OCI-LY7 (cell line): ENCODE measurements around the gene UBE4A. TPM values are rescaled to one million over a fixed set of nuclear protein-coding genes. Genes with fewer than 3 reads are reported as not detected.

ENCODE experiments used
- BruUV-seq: library from RNA; stranded (reverse); fragments of 400-500 nt; replicated peaks from 2 replicates; lab custom pipeline; 2021; lab: Mats Ljungman, UMichigan
- CTCF ChIA-PET: fragments of 300-600 bp; sonication (Branson Sonifier 250); formaldehyde crosslinking; loops from one replicate; lab custom pipeline; 2022; ENCODE audit warnings: antibody characterized with exemption; ENCODE audit not compliant: unreplicated experiment; lab: Charles Lee
- POLR2A ChIA-PET: fragments of 300-600 bp; sonication (Branson Sonifier 250); formaldehyde crosslinking; loops from one replicate; lab custom pipeline; 2022; ENCODE audit warnings: antibody characterized with exemption; lab: Charles Lee
- DNase-seq: peaks from one replicate; pipeline ENCODE4 v3.0.0-alpha.2; 2015; ENCODE audit warnings: low spot score
- H2AFZ ChIP-seq: fragments of 200-600 bp; sonication (generic), shearing (Covaris generic); 2 replicates; pipeline ENCODE4 v1.6.1; 2014; ENCODE audit warnings: mild to moderate bottlenecking, antibody characterized with exemption, low read length, moderate library complexity
- H3K27ac ChIP-seq: fragments of 200-600 bp; sonication (generic); 2 replicates; pipeline ENCODE4 v1.5.1; 2014; ENCODE audit warnings: mixed run types, low read depth, mild to moderate bottlenecking, moderate library complexity, low read length, inconsistent platforms; ENCODE audit not compliant: poor library complexity, severe bottlenecking
- H3K36me3 ChIP-seq: fragments of 200-600 bp; sonication (generic); 2 replicates; pipeline ENCODE4 v1.6.1; 2014; ENCODE audit warnings: mild to moderate bottlenecking, antibody characterized with exemption, low read length, moderate library complexity, mixed read lengths; ENCODE audit not compliant: insufficient read depth
- H3K4me1 ChIP-seq: fragments of 200-600 bp; sonication (generic); 2 replicates; pipeline ENCODE4 v1.5.1; 2014; ENCODE audit warnings: mild to moderate bottlenecking, low read length; ENCODE audit not compliant: insufficient read depth, poor library complexity, severe bottlenecking
- H3K4me2 ChIP-seq: fragments of 200-600 bp; sonication (generic); 2 replicates; pipeline ENCODE4 v1.6.1; 2014; ENCODE audit warnings: mild to moderate bottlenecking, low read length
- H3K4me3 ChIP-seq: fragments of 200-600 bp; sonication (generic); 2 replicates; pipeline ENCODE4 v1.5.1; 2014; ENCODE audit warnings: mild to moderate bottlenecking, low read depth, low read length; ENCODE audit not compliant: poor library complexity, severe bottlenecking
- H3K79me2 ChIP-seq: fragments of 200-600 bp; sonication (generic); 2 replicates; pipeline ENCODE4 v1.6.1; 2016; ENCODE audit warnings: low read depth, mild to moderate bottlenecking, low read length, moderate library complexity, mixed read lengths; ENCODE audit not compliant: insufficient read depth
- H3K9me2 ChIP-seq: fragments of 200-600 bp; sonication (generic); 2 replicates; pipeline ENCODE4 v1.6.1; 2016; ENCODE audit warnings: mild to moderate bottlenecking, low read length, mixed read lengths; ENCODE audit not compliant: insufficient read depth
- H3K9me3 ChIP-seq: fragments of 200-600 bp; sonication (generic); 2 replicates; pipeline ENCODE4 v1.6.1; 2014; ENCODE audit warnings: mild to moderate bottlenecking, mixed run types, low read length, mixed read lengths
- H4K20me1 ChIP-seq: fragments of 200-600 bp; sonication (generic); 2 replicates; pipeline ENCODE4 v1.6.1; 2014; ENCODE audit warnings: mild to moderate bottlenecking, antibody characterized with exemption, low read length, moderate library complexity, mixed read lengths; ENCODE audit not compliant: insufficient read depth
- EZH2phosphoT487 ChIP-seq: fragments of 200-600 bp; sonication (generic); IDR thresholded peaks from 2 replicates; pipeline ENCODE4 v1.6.1; 2018; ENCODE audit warnings: low read depth, borderline replicate concordance, mild to moderate bottlenecking, mixed run types, antibody characterized with exemption, low read length, moderate library complexity, mixed read lengths
- intact Hi-C: fragments of 100-400 bp; cut with micrococcal nuclease; formaldehyde crosslinking; loops from one replicate; pipeline ENCODE4 v1.10.0; 2022; ENCODE audit not compliant: unreplicated experiment
- total RNA-seq, 2 experiments: library from RNA; depleted of rRNA in 1 of 2; stranded (reverse); fragments of >200 nt in 1 of 2; shearing (Covaris generic) in 1 of 2; gene quantifications; 2 replicates each; pipeline ENCODE4 v1.2.3, GENCODE V29; 2014 to 2022
- TF ChIP-seq, protein P1 (sequence below): fragments of 200-600 bp; sonication (generic); conservative IDR thresholded peaks from 2 replicates; pipeline ENCODE4 v1.5.1; 2014; ENCODE audit warnings: mild to moderate bottlenecking, antibody characterized with exemption, low read length, moderate library complexity, mixed read lengths

The UBE4A gene
- total RNA-seq, 2 experiments from 2014 or later, result 28.0 to 38.4 TPM

DNA sequence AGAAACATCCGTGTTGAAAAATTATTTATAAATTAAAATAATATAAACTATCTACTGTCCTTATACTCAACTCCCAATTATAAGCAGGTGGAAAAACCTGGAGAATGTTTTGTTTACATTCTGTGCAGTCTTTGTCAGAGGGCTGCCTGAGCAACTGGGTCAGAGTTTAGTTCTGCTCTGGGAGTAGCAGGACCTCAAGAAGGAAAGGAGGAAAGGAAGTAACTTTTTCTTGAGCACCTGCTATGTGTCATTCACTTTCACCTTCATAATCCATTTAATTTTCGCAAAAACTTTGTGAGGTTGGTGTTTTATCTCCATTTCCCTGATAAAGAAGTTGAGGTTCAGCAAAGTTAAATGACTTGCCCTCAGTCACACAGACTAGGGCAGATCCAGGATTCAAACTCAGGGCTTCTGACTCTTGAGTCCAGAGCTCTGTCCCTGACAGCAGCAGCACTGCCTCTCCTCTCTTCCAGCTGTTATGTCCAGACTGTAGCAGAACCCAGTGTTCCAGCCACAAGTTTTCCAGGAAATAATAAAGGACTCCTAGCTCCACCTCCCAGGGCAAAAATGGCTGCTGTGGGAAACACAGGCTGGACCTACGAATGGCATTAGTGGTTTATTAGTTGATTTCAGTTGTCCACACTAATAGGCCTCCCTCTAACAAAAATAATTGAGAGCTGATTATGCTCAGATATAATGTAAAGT is 48.5 kb upstream of the UBE4A start:
- BruUV-seq, result no TSS peak

DNA sequence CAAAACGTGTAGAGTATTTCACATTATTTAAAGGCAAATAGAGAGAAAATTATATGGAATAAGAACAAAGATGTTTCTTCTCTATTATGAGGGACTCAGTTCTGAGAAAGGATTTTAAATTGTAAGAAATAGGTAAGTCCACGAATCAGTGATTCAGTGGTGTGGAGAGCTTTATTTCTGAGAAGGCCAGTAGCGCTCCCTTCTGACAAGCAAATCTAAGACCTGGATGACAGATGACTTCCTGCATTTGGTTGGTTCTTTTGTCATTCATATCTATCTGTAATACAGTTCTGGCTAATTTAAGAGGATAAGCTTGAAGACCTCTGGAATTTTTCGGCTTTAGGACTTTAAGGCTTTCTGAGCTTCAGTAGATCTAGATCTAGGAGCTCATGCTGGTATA is 47.9 kb upstream of the UBE4A start:
- no peak for TF ChIP-seq EZH2phosphoT487
- TF ChIP-seq, protein P1, sequence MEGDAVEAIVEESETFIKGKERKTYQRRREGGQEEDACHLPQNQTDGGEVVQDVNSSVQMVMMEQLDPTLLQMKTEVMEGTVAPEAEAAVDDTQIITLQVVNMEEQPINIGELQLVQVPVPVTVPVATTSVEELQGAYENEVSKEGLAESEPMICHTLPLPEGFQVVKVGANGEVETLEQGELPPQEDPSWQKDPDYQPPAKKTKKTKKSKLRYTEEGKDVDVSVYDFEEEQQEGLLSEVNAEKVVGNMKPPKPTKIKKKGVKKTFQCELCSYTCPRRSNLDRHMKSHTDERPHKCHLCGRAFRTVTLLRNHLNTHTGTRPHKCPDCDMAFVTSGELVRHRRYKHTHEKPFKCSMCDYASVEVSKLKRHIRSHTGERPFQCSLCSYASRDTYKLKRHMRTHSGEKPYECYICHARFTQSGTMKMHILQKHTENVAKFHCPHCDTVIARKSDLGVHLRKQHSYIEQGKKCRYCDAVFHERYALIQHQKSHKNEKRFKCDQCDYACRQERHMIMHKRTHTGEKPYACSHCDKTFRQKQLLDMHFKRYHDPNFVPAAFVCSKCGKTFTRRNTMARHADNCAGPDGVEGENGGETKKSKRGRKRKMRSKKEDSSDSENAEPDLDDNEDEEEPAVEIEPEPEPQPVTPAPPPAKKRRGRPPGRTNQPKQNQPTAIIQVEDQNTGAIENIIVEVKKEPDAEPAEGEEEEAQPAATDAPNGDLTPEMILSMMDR, result peak; percentile 66
- Histone ChIP-seq H3K27ac (peak overlapping the region; percentile 99), H3K4me2 (peak overlapping the region; percentile 80), H3K9me2 (no peaks in the 10 kb centered on the region), H3K4me3 (peak overlapping the region; percentile 43), H3K79me2 (no peaks in the 10 kb centered on the region), H4K20me1 (no peaks in the 10 kb centered on the region), H3K36me3 (no peaks in the 10 kb centered on the region), H3K9me3 (no peaks in the 10 kb centered on the region), H2AFZ (peak overlapping the region; percentile 64; the same call in 1 of the 2 replicates), H3K4me1 (peaks cover 60% of the 10 kb centered on the region)
- BruUV-seq, result no TSS peak
- peak; percentile 50 for DNase-seq
- CTCF ChIA-PET, result interaction anchor here (1.2 to 1.7 kb wide), 3 partner anchors 28 to 113 kb away, joined by 3 to 8 read pairs (median 4); no protein-coding TSS in a partner anchor
- POLR2A ChIA-PET, result interaction anchor here (0.5 to 1.7 kb wide), 14 partner anchors 10 to 521 kb away, joined by 3 to 10 read pairs (median 3); partner anchors contain the start of gene UBE4A
- intact Hi-C loops, result loop anchor here (1.0 kb wide), 1 partner anchor 113 kb away; no protein-coding TSS in a partner anchor

More for the DNA sequence above, 48.5 kb upstream of the UBE4A start:
- no peak for TF ChIP-seq EZH2phosphoT487
- TF ChIP-seq, protein P1, result no peak
- Histone ChIP-seq H3K4me1 (peaks cover 54% of the 10 kb centered on the region), H3K9me3 (no peaks in the 10 kb centered on the region), H2AFZ (peak overlapping the region; percentile 64; the same call in 1 of the 2 replicates), H3K36me3 (no peaks in the 10 kb centered on the region), H3K79me2 (no peaks in the 10 kb centered on the region), H3K9me2 (no peaks in the 10 kb centered on the region), H3K4me2 (peak overlapping the region; percentile 80), H4K20me1 (no peaks in the 10 kb centered on the region), H3K4me3 (no peak overlapping the region), H3K27ac (peak overlapping the region; percentile 99)
- ChIA-PET CTCF (interaction anchor here (1.2 to 1.7 kb wide), 2 partner anchors 34 to 112 kb away, joined by 3 to 8 read pairs; no protein-coding TSS in a partner anchor), POLR2A (interaction anchor here (0.5 to 1.7 kb wide), 11 partner anchors 10 to 522 kb away, joined by 3 to 10 read pairs (median 3); partner anchors contain the start of gene UBE4A)
- DNase-seq, result no peak
- intact Hi-C loops, result loop anchor here (1.0 kb wide), 1 partner anchor 113 kb away; no protein-coding TSS in a partner anchor
